Hepatocyte (in vitro differentiated cells): ENCODE data around the gene PDE4D.

ENCODE experiments used
- CTCF ChIP-seq: fragments of 200-600 bp; sonication (generic); IDR thresholded peaks from 2 replicates; pipeline ENCODE4 v1.5.1; 2016; ENCODE audit warnings: antibody characterized with exemption, mild to moderate bottlenecking; ENCODE audit not compliant: poor library complexity
- EZH2 ChIP-seq: fragments of 200-600 bp; sonication (generic); IDR thresholded peaks from 2 replicates; pipeline ENCODE4 v1.6.1; 2016; ENCODE audit warnings: antibody characterized with exemption, mild to moderate bottlenecking, borderline replicate concordance

GRCh38 chr5:59282726-59283125, 610.8 kb downstream of the PDE4D start:
- TF ChIP-seq EZH2 (no peak), CTCF (no peak)
